Stimulated activated CD4-positive, alpha-beta T cell treated with anti-CD3 and anti-CD28 coated beads, Interleukin-1b, Interleukin-23, amount 100 ng/mL, for 4 hours (primary cell): ENCODE results near the gene RBM4B.
A peak's percentile ranks its signal among the peaks of the same experiment; 100 is the strongest.

Source experiments
- DNase-seq, 2 donors: peaks; one replicate each; pipeline ENCODE4 v3.0.0-alpha.2; 2020; ENCODE audit warnings: low read depth in 2 of 2

Gene RBM4B

GRCh38 chr11:66706989-66707388 is 29.3 kb upstream of the RBM4B start:
- DNase-seq: no peak

- no peak for DNase-seq
Observed at GRCh38 chr11:66705587-66706335, 28.1 kb upstream of the RBM4B start.

GRCh38 chr11:66704659-66705360 is 27.1 kb upstream of the RBM4B start:
- DNase-seq: no peak

- DNase-seq: no peak
Observed at GRCh38 chr11:66701432-66702240, 23.9 kb upstream of the RBM4B start.

GRCh38 chr11:66700742-66701141 is 23.1 kb upstream of the RBM4B start:
- DNase-seq: no peak

GRCh38 chr11:66700337-66700736 is 22.6 kb upstream of the RBM4B start:
- no peak for DNase-seq

- DNase-seq: no peak
Observed at GRCh38 chr11:66698491-66698890, 20.8 kb upstream of the RBM4B start.

GRCh38 chr11:66697988-66698387 is 20.3 kb upstream of the RBM4B start:
- no peak for DNase-seq

- DNase-seq: no peak
Observed at GRCh38 chr11:66696146-66696545, 18.5 kb upstream of the RBM4B start.

GRCh38 chr11:66694732-66695207 is 17.1 kb upstream of the RBM4B start:
- DNase-seq: peak; percentile 78 to 79

- DNase-seq: no peak
Observed at GRCh38 chr11:66694056-66694410, 16.3 kb upstream of the RBM4B start.

GRCh38 chr11:66693356-66694055 is 15.8 kb upstream of the RBM4B start:
- DNase-seq: no peak

GRCh38 chr11:66692871-66693331 is 15.2 kb upstream of the RBM4B start:
- DNase-seq: no peak

GRCh38 chr11:66692446-66692845 is 14.8 kb upstream of the RBM4B start:
- DNase-seq: no peak

GRCh38 chr11:66691311-66691980 is 13.8 kb upstream of the RBM4B start:
- no peak for DNase-seq

GRCh38 chr11:66689661-66690590 is 12.2 kb upstream of the RBM4B start:
- no peak for DNase-seq

GRCh38 chr11:66688561-66689534 is 11.2 kb upstream of the RBM4B start:
- no peak for DNase-seq

GRCh38 chr11:66687831-66688281 is 10.2 kb upstream of the RBM4B start:
- no peak for DNase-seq
